Natural killer cell (primary cell): Measurements from ENCODE around the gene EHMT1. TPM values are rescaled to one million over a fixed set of nuclear protein-coding genes. Genes with fewer than 3 reads are reported as not detected.

Experiments
- ATAC-seq, 3 donors: fragments of 150-1000 bp in 2 of 3; fragments of 200-7000 bp in 1 of 3; cut with Tn5 transposase; 1 replicate in 1 of 3; 2 replicates in 2 of 3; pipeline ENCODE4 v1.10.0; 2021; ENCODE audit warnings: mild to moderate bottlenecking in 2 of 3, moderate library complexity in 2 of 3
- DNase-seq, 2 donors: peaks; one replicate each; pipeline versions ENCODE4 v3.0.0 to v3.0.0-alpha.2; 2013 to 2021; ENCODE audit warnings: mixed read lengths in 1 of 2
- H3K27ac ChIP-seq: one replicate; pipeline ENCODE4 v1.5.1; 2013; ENCODE audit warnings: mild to moderate bottlenecking, low read length
- H3K27me3 ChIP-seq: one replicate; pipeline ENCODE4 v1.6.1; 2013; ENCODE audit warnings: low read length; ENCODE audit not compliant: control insufficient read depth, insufficient read depth
- H3K36me3 ChIP-seq: one replicate; pipeline ENCODE4 v1.6.1; 2013; ENCODE audit warnings: low read length; ENCODE audit not compliant: control insufficient read depth, insufficient read depth
- H3K4me1 ChIP-seq: one replicate; pipeline ENCODE4 v1.6.1; 2013; ENCODE audit warnings: low read length; ENCODE audit not compliant: control insufficient read depth, insufficient read depth
- H3K4me3 ChIP-seq: one replicate; pipeline ENCODE4 v1.5.1; 2013; ENCODE audit warnings: low read length
- H3K9me3 ChIP-seq: one replicate; pipeline ENCODE4 v1.6.1; 2013; ENCODE audit warnings: low read length; ENCODE audit not compliant: control insufficient read depth, insufficient read depth
- H3K27ac Mint-ChIP-seq, 2 donors: one replicate each; pipeline ENCODE4 v1.8.0; 2022; ENCODE audit warnings: mild to moderate bottlenecking in 2 of 2, mixed read lengths in 2 of 2, moderate library complexity in 1 of 2
- H3K27me3 Mint-ChIP-seq, 2 donors: one replicate each; pipeline ENCODE4 v1.8.0; 2022; ENCODE audit warnings: low read depth in 2 of 2, mixed read lengths in 2 of 2
- H3K36me3 Mint-ChIP-seq: one replicate; pipeline ENCODE4 v1.8.0; 2022; ENCODE audit warnings: mixed read lengths
- H3K4me1 Mint-ChIP-seq, 2 donors: one replicate each; pipeline ENCODE4 v1.8.0; 2022; ENCODE audit warnings: mixed read lengths in 2 of 2
- H3K4me3 Mint-ChIP-seq: one replicate; pipeline ENCODE4 v1.8.0; 2022; ENCODE audit warnings: mild to moderate bottlenecking, moderate library complexity, mixed read lengths
- H3K9me3 Mint-ChIP-seq, 2 donors: one replicate each; pipeline ENCODE4 v1.8.0; 2022; ENCODE audit warnings: mixed read lengths in 2 of 2
- WGBS: methylation state at CpG from one replicate; pipeline ENCODE4 v1.1.7; 2013; ENCODE audit warnings: missing lambda C conversion rate; ENCODE audit not compliant: insufficient coverage; 5-methylcytosine and 5-hydroxymethylcytosine counted together
- intact Hi-C: fragments of 100-400 bp; cut with micrococcal nuclease; formaldehyde crosslinking; loops from one replicate; pipeline ENCODE4 v1.14.2; 2022
- total RNA-seq, 4 donors: library from RNA; stranded (reverse); fragments of 120-200 nt in 1 of 4; gene quantifications; one replicate each; pipeline versions ENCODE4 v1.2.3 to v1.2.4, GENCODE V29; 2013 to 2022
- TF ChIP-seq, protein P1 (sequence below): fragments of 200-600 bp; IDR thresholded peaks from one replicate; pipeline ENCODE4 v1.8.0; 2022; ENCODE audit warnings: antibody characterized with exemption

The EHMT1 gene
- total RNA-seq, 3 donors from 2014 or later (not counting 1 experiment from before 2014, with no cell fraction given), result 173 to 200 (median 176) TPM

- Mint-ChIP-seq H3K9me3 (no peaks in the 10 kb centered on the region), H3K4me3 (no peak overlapping the region), H3K4me1 (peaks cover 32 to 33% of the 10 kb centered on the region in 2 donors), H3K27ac (peak overlapping the region in 1 of 2 donors; percentile 54), H3K36me3 (peaks cover 13% of the 10 kb centered on the region), H3K27me3 (no peaks in the 10 kb centered on the region)
- Histone ChIP-seq H3K9me3 (no peaks in the 10 kb centered on the region), H3K4me1 (peaks cover 32% of the 10 kb centered on the region), H3K27me3 (no peaks in the 10 kb centered on the region), H3K36me3 (peaks cover 60% of the 10 kb centered on the region), H3K4me3 (no peak overlapping the region), H3K27ac (peak overlapping the region; percentile 65)
- TF ChIP-seq, protein P1, sequence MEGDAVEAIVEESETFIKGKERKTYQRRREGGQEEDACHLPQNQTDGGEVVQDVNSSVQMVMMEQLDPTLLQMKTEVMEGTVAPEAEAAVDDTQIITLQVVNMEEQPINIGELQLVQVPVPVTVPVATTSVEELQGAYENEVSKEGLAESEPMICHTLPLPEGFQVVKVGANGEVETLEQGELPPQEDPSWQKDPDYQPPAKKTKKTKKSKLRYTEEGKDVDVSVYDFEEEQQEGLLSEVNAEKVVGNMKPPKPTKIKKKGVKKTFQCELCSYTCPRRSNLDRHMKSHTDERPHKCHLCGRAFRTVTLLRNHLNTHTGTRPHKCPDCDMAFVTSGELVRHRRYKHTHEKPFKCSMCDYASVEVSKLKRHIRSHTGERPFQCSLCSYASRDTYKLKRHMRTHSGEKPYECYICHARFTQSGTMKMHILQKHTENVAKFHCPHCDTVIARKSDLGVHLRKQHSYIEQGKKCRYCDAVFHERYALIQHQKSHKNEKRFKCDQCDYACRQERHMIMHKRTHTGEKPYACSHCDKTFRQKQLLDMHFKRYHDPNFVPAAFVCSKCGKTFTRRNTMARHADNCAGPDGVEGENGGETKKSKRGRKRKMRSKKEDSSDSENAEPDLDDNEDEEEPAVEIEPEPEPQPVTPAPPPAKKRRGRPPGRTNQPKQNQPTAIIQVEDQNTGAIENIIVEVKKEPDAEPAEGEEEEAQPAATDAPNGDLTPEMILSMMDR, result no peak
- intact Hi-C loops, result no loop called here
- DNase-seq, result no peak
- ATAC-seq, result peak in 1 of 3 donors; percentile 36
- 86% methylated on average over 21 of the region's 21 CpGs for WGBS
Measured at GRCh38 chr9:137762414-137763061, 143.7 kb downstream of the EHMT1 start.

GRCh38 chr9:137763271-137763955 is 144.6 kb downstream of the EHMT1 start:
- Mint-ChIP-seq H3K27ac (no peak overlapping the region), H3K4me1 (peaks cover 23 to 24% of the 10 kb centered on the region in 2 donors), H3K27me3 (no peaks in the 10 kb centered on the region), H3K9me3 (no peaks in the 10 kb centered on the region), H3K4me3 (no peak overlapping the region), H3K36me3 (peaks cover 13% of the 10 kb centered on the region)
- ATAC-seq (no peak), DNase-seq (no peak)
- TF ChIP-seq, protein P1, result no peak
- Histone ChIP-seq H3K27me3 (no peaks in the 10 kb centered on the region), H3K27ac (no peak overlapping the region), H3K9me3 (no peaks in the 10 kb centered on the region), H3K4me3 (no peak overlapping the region), H3K36me3 (peaks cover 59% of the 10 kb centered on the region), H3K4me1 (peaks cover 23% of the 10 kb centered on the region)
- 99% methylated on average over 29 of the region's 29 CpGs for WGBS
- intact Hi-C loops, result no loop called here

- H3K4me1 Mint-ChIP-seq, result peaks cover 16 to 18% of the 10 kb centered on the region in 2 donors
- no peak overlapping the region for H3K4me3 Mint-ChIP-seq
- Histone ChIP-seq H3K4me1 (peaks cover 15% of the 10 kb centered on the region), H3K4me3 (no peak overlapping the region), H3K9me3 (no peaks in the 10 kb centered on the region), H3K36me3 (peaks cover 53% of the 10 kb centered on the region), H3K27ac (no peak overlapping the region), H3K27me3 (no peaks in the 10 kb centered on the region)
- peak overlapping the region; percentile 10 to 30 for H3K27ac Mint-ChIP-seq
- TF ChIP-seq, protein P1, result no peak
- ATAC-seq, result no peak
- peaks cover 13% of the 10 kb centered on the region for H3K36me3 Mint-ChIP-seq
- no peaks in the 10 kb centered on the region for H3K9me3 Mint-ChIP-seq
- 98% methylated on average over 17 of the region's 17 CpGs for WGBS
- H3K27me3 Mint-ChIP-seq, result no peaks in the 10 kb centered on the region
- no peak for DNase-seq
- intact Hi-C loops, result no loop called here
Measured at GRCh38 chr9:137764171-137764671, 145.4 kb downstream of the EHMT1 start.
